GM11168 (cell line): ENCODE results near the gene ZNF503.

Source experiments
- in situ Hi-C: fragments of 300-500 bp; cut with MboI; formaldehyde crosslinking; loops from one replicate; pipeline ENCODE4 v1.12.0; 2022; ENCODE audit warnings: low sequenced_read_pairs; ENCODE audit not compliant: unreplicated experiment

ZNF503 gene, protein sequence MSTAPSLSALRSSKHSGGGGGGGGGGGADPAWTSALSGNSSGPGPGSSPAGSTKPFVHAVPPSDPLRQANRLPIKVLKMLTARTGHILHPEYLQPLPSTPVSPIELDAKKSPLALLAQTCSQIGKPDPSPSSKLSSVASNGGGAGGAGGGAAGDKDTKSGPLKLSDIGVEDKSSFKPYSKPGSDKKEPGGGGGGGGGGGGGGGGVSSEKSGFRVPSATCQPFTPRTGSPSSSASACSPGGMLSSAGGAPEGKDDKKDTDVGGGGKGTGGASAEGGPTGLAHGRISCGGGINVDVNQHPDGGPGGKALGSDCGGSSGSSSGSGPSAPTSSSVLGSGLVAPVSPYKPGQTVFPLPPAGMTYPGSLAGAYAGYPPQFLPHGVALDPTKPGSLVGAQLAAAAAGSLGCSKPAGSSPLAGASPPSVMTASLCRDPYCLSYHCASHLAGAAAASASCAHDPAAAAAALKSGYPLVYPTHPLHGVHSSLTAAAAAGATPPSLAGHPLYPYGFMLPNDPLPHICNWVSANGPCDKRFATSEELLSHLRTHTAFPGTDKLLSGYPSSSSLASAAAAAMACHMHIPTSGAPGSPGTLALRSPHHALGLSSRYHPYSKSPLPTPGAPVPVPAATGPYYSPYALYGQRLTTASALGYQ

DNA sequence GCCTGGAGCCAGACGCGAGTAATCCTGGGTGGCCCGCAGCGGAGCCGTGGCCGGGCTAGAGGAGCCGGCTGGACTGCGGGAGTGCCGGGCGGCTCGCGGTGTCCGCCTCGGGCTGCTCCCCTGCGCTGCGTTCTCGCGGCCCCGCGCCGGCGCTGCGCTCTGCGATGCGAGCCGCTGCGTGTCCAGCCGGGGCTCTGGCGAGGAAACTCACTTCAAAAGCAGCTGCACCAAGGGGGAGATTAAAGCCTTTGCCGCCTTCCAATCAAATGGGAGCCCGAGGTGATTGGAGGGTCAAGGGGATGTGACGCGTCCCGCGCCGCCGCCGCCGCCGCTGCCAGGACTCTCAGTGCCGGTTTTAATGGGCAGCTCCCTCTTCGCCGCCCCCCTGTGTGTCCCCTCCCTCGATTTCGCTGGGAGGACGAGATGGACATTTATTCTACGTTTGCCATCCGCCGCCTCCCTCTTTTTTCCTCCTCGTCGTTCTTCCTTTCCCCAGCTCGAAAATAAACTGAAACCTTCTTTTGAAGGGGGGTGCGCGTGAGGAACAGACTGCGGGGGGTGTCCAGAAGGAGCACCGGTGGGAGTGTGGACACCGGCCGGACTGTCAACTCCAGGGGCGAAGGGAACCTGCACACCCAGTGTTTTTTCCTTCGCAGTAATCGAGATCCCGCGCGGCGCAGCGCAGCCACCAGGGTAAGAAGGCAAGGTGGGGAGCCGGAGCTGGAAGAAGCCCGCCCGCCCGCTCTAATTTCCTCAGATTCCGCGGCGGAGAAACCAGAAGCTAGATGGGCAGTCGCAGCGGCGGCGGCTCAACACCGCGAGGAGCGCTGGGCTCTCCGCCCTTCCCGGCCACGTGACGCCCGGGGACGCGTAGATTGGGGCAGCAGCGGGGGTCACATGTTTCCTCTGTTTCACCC, at the start of gene ZNF503:
Gene ZNF503, minus strand, starts transcription at position 196 of the 917 bp plus-strand sequence. CDS start 345 bp downstream, outside the sequence.
- in situ Hi-C loops, result no loop called here

DNA sequence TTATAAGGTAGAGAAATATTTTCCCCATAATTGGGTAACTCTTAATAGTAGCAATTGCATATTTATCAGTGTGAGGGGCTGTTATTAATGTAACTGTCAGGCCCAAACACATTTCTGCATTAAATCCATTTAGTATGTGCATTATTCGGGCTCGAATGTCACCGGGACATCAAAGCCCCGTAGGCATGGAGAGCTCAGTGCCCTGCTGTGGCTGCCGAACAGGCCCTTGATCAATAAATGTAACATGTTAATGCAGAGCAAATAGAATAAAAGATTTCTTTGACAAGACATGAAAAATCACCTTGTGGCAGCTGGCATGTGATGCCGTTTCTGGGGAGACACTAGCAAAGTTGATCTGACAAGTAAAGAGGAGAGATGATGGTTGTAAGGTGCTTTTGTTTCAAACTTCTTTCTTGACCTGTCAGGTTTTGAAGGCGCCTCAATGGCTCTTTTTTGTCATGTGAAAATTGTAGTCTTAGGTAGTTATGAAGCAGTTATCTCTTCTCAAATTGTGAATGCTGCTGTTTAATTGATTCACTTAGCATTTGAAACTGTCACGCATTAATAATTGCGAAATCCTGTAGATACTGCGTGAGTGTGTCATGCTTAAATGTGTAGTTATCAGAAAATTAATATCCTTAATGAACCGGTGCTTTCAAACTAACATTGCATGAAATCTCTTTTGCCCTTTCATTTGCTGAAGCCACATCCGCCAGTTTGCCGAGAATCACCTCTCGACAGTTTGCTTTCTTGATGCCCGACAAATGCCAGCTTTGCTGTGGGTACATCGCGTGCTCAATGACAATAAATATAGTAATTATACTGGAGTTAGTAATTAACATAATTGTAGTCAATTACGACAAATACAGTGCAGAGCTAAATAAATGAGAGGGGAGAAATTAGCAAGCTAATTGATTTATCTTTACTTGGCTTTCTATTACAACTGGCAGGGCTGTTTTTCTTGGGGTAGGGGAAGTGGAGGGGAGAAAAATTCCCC, 49.4 kb upstream of the ZNF503 start:
- in situ Hi-C loops, result no loop called here

DNA sequence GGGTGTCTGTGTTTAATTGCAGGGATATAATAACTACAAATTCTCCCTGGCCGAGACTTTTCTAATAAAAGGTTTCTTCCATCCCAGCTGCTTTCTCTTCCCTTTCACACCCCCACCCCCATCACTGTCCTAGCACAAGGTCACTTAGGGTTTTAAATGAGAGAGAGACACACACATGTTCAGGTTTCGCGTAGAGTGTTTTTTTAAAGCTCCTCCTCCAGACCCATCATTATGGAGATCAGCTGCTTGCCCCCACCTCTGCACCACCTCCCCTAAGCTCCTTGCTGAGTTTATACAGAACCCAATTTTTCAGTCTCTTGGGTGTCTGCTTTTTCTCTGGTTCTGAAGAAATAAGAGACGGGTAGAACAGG, 48.5 kb upstream of the ZNF503 start:
- in situ Hi-C loops, result no loop called here

DNA sequence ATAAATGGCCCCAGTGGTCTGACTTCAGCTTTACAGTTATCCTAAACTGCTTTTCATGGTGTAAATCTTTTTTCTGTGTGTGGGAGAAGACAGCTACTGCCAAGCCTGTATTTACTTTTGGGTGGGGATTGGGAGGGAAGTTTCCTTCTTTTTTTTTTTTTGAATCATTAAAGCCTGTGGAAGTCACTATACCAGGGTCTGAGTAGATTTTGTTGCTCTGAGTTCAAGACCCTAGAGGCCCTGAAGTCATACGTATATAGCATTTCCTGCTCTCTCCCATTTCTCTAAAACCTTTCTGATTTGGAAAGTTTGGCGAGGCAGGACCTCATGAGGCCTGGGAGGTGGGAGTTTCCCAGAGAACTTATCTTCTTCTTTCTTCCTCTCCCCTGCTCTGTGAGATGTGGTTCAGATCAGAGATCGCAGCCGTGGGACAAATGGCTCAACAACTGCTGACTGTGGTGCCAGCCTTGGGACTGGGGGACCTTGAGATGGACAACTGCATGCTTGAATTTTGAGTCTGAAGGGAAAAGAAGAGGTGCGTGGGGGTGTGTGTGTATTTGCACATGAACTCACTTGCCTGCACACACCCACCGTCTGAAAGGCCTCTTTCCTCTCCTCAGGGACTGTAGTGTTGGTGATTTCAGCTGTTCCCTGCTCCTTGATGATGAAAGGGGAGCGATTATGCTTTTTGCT, 48.0 kb upstream of the ZNF503 start:
- in situ Hi-C loops, result no loop called here

DNA sequence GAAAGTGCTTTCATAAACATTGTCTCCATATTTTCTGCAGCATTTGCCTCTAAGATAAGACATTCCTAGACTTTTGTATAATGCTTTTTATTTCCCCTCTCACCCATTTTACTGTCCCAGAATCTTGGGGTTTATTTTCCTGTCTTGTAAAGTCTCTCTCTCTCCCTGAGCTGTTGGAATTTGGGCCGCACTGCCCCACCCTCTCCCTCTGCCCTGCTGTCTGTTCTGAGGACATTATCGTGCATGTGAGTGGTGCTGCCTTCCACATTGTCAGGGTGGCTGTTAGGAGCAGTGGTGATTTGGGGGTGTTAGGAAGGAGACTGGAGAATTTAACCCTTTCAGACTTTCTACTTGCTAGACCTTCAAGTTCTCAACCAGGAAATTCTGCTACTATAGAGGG, 46.6 kb upstream of the ZNF503 start:
- in situ Hi-C loops, result no loop called here

DNA sequence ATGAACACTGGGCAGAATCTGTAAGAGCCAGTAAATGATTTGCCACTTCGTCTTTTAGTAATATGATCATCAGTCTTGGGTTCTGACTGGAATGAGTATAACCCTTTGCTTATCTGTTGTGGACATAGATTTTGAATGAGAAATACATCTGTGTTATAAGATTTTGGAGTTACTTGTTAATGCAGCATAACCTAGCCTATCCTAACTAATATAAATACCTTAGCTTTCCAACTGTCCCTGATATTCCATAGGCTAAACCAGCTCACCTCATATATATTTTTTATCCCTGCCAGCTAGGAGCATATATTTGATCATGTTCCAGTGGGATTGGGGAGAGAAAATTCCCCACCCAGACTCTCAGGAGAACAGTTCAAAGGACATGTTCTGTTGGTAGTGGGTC, 44.9 kb upstream of the ZNF503 start:
- in situ Hi-C loops, result no loop called here

DNA sequence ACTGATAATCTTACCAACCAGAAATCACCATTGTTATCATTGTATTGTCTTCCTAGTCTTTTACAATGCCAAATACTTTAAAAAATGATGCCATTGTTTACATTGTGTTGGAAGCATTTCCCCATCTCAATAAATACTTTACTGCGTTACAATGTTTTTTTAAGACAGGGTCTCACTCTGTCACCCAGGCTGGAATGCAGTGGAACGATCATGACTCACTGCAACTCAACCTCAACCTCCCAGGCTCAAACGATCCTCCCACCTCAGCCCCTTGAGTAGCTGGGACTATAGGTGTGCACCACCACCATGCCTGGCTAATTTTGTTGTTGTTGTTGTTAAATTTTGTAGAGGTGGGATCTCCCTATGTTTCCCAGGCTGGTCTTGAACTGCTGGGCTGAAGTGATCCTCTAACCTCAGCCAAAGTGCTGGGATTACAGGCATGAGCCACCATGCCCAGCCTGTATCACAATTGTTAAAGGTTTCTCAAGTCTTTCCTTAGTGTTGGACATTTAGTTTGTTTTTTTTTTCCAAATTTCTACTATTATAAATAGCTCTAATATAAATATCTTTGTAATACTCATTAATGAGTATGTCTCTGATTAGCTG, 43.3 kb upstream of the ZNF503 start:
- in situ Hi-C loops, result no loop called here

DNA sequence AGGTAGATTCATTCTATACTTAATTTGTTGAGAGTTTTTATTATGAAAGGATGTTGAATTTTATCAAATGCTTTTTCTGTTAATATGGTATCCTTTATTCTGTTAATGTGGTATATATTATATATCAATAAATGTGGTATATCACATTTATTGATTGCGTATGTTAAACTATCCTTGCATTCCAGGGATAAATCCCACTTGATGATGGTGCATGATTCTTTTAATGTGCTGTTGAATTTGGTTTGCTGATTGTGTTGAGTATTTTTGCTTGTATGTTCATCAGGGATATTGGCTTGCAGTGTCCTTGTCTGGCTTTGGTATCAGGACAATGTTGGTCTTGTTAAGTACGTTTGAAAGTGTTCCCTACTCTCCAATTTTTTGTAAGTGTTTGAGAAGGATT, 41.8 kb upstream of the ZNF503 start:
- in situ Hi-C loops, result no loop called here

DNA sequence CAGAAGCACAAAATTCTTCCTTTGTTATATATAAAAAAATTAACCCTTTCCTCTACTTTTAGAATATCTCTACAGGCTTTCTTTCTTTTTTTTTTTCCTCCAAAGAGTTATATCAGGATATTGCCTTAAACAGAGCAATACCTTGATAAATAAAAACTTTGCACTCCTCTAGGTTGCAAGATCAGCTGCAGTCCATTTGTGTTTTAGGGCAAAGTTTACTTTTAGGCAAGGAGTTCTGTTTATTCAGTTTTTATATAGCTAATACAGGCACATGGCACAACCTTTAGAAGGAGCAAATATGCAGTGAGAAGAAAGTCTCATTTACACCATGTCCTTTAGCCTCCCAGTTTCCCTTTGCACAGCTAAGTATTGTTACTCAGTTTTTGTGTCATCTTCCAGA, 40.1 kb upstream of the ZNF503 start:
- in situ Hi-C loops, result no loop called here

DNA sequence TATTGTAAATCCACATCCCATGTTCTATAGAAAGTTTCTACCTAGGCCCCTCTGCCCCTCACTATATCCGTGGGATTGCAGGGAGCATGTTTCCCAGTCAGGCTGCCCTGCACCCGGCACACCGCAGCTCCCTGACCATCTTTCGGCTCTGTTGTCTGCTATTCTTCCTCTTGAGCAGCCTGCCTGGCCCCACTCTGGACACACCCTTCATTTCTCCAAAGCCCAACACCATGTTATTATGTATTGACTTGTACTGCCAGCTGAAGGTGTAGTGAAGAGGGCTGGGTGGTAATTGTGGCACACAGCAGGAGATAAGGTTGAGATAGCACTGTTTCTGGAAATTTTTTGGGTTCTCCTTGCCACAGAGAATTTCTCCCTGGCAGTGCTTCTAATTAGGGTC, 39.6 kb upstream of the ZNF503 start:
- in situ Hi-C loops, result no loop called here

DNA sequence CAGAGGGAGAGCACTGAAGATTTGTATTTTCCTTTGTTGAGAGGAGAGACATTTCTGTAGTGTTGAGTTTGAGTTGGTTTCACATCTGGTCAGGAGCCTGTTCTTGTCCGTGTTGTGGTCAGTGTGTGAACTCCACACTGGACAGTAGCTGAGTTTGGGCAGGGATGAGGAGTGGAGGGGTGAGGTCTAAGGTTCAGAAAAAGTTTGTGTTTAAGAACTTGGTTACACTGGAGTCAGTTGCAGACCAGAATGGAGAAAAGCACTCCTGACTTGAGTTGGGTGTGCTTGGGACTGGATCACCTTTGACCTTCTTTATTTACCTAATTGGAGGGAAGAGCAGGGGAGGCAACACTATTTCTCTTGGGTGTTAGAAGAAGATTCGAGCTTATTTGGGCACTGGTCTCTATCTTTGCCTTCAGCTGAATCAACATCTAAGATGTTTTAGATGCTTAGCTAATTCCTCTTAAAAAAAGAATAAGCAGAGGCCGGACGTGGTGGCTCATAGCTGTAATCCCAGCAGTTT, 38.8 kb upstream of the ZNF503 start:
- in situ Hi-C loops, result no loop called here

DNA sequence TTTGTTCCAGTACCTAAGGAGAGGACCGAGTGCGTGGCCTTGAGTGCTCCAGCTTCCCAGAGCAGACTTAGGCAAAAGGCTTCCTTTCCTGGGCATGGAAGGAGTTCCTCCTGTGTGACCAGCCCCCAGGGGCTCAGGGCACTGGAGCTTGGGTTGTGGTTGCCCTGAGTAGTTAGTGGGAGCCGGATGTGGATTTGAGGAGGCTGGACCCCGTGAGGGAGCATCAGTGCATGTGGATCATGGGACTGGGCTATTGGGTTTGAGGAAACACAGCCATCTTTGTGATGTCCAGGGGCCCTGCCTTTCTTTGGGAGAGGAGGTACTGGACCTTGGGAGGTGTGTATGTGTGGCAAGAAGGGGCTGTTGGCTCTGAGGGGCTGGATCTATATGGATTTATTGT, 38.2 kb upstream of the ZNF503 start:
- in situ Hi-C loops, result no loop called here

DNA sequence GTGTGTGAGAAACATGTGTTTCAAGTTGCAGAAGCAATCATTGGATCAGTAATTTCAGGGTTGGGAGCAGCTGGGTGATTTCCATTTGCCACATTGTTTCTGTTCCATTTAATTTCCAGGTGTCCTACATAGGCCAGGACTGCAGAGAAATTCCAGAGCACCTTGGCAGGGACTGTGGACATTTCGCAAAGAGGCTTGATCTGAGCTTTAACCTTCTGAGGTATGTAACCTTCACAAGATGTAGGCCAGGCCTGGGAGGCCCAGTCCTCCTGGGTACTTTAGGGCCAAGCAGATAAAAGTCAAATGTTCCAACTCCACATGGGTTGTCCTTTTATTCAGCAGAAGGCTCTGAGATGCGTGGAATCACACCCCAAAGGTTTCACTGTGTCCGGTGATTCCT, 36.7 kb upstream of the ZNF503 start:
- in situ Hi-C loops, result no loop called here

DNA sequence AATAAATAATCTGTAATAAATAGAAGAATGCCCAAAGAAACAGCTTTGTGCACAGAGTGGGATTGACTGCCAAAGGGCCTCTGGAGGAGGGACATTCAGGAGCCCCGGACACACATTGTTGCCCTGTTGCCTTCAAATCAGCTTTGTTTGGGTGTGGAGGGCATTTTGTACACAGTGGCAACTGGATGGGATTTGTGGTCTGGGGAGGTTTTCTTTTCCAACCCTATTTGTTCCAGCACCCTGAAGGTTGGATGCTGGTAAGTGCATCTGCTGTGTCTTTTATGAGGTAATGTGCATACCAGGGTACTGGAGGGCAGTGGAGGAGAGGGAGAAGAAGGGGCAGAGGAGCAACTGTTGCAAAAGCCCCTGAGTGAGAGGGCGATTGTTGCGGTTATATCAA, 36.1 kb upstream of the ZNF503 start:
- in situ Hi-C loops, result no loop called here

DNA sequence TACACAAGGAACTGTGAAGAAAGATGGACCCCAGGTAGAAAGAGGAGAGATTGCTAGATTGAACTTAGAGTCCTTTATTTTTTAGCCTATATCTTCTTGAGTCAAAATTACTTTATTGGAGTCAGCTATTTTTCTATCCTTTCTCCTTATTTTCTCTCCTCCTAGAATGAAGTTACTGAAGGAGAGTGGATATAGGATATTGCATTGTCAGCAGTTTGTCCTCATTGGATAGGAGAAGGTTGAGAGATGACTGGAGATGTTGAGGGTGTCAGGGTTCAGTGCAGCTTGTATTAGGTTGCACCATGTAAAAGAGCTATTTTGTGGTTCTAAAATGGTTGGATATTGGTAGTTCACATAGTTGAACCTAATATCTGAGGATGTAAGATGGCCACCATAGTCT, 35.3 kb upstream of the ZNF503 start:
- in situ Hi-C loops, result no loop called here

DNA sequence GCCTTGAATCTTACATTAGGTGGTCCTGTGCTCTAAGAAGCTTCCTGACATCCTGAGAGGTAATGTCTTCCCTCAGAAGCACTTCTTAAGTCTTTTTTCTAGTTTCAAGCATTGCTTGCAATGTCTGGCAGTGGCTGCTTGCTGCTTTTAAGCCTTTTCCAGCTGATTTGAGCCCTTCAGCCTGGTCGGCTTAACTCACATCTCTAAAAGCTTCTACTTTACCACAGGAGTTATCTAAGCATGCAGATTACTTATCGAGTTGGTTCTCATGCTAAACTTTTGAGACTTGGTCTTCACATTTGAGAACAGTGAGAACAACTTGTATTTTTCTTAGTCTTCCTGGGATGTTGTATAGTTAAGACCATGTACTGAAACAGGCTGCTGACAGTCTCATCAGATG, 33.7 kb upstream of the ZNF503 start:
- in situ Hi-C loops, result no loop called here

DNA sequence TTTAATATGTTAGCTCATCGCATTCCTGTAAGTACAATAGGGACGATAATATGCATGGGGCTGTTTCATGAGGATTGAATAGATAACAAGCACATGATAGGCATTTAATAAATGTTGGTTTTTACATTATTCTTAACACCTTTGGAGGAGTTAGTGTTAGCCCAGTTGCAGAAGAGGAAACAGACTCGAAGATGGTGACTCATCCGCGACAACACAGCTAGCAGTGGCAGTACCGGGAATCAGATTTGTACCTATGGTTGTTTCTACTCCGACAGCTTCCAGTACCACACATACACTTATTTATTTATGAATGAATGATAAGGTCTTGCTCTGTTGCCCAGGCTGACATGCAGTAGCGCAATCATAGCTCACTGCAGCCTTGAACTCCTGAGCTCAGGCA, 32.7 kb upstream of the ZNF503 start:
- in situ Hi-C loops, result no loop called here

DNA sequence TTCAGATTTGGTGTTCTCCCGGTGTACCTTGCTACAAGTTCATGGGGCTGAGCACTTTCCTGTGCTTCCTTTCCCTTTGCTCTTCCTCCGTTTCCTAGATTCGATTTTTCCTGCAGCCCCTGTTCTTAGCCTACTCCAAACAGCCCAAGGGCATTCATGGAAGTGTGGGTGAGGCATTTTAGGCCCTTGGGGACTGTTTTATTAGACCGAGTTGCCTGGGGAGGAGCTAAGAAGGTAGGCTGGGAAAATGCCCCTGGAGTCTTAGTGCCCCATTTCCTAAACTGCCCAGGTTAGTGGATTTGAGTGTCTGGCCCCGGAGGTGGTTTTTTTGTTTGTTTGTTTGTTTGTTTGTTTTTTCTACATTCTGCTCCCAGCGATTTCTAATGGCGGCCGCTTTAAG, 31.7 kb upstream of the ZNF503 start:
- in situ Hi-C loops, result no loop called here

DNA sequence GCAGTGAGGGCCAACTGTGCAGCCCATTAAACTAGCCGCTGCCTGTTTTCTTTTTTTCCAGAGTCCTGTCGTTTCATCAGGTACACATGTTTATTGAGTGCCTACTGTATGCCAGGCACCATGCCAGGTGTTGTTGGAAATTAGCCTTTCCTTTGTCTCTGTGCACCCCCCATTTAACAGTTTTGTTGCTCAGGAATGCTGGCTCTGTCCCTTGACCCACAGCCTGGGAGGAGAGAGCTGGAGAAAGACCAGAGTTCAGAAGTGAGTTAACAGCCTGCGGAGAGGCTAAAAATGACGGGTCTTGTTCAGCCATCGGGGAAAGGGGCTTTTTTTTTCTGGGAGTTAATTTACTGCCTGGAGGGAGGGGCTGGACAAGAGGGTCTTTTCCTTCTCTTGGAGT, 31.2 kb upstream of the ZNF503 start:
- in situ Hi-C loops, result no loop called here
